Activated CD8-positive, alpha-beta T cell treated with anti-CD3 and anti-CD28 coated beads, Interleukin-2, amount 10 ng/mL, durations not matched to agents 7 days and 5 days (primary cell): ENCODE results near the gene CSN3. TPM values are rescaled to one million over a fixed set of nuclear protein-coding genes. Genes with fewer than 3 reads are reported as not detected.

Experiments used
- ATAC-seq: fragments of 150-1000 bp; cut with Tn5 transposase; one replicate; pipeline ENCODE4 v1.10.0; 2021; ENCODE audit warnings: moderate library complexity
- CTCF ChIA-PET: fragments of 350-600 bp; sonication (Branson Sonifier 250); formaldehyde crosslinking; loops from one replicate; lab custom pipeline; 2021; ENCODE audit warnings: antibody characterized with exemption; lab: Charles Lee
- POLR2A ChIA-PET: fragments of 350-600 bp; sonication (Branson Sonifier 250); formaldehyde crosslinking; loops from one replicate; lab custom pipeline; 2021; ENCODE audit warnings: antibody characterized with exemption; lab: Charles Lee
- DNase-seq: peaks from one replicate; pipeline ENCODE4 v3.0.0-alpha.2; 2020
- H3K27ac Mint-ChIP-seq: one replicate; pipeline ENCODE4 v1.8.0; 2021; ENCODE audit warnings: mild to moderate bottlenecking, mixed read lengths
- H3K27me3 Mint-ChIP-seq: one replicate; pipeline ENCODE4 v1.8.0; 2021; ENCODE audit warnings: low read depth, mixed read lengths
- H3K36me3 Mint-ChIP-seq: one replicate; pipeline ENCODE4 v1.8.0; 2021; ENCODE audit warnings: low read depth, mixed read lengths
- H3K4me1 Mint-ChIP-seq: one replicate; pipeline ENCODE4 v1.8.0; 2021; ENCODE audit warnings: low read depth, mixed read lengths
- H3K4me3 Mint-ChIP-seq: one replicate; pipeline ENCODE4 v1.8.0; 2021; ENCODE audit warnings: mild to moderate bottlenecking, mixed read lengths
- H3K9me3 Mint-ChIP-seq: one replicate; pipeline ENCODE4 v1.8.0; 2022; ENCODE audit warnings: mixed read lengths; ENCODE audit not compliant: insufficient read depth
- total RNA-seq, 2 experiments: library from RNA; stranded (reverse); gene quantifications; one replicate each; pipeline ENCODE4 v1.2.3, GENCODE V29; 2021

Gene CSN3
- total RNA-seq, 2 experiments from 2014 or later, result not detected

- ChIA-PET CTCF (interaction anchor here (0.7 kb wide), 1 partner anchor 26 kb away, joined by 3 read pairs; no protein-coding TSS in a partner anchor), POLR2A (no interaction called here)
- ATAC-seq, result no peak
- Mint-ChIP-seq H3K4me1 (no peaks in the 10 kb centered on the region), H3K4me3 (no peak overlapping the region), H3K9me3 (no peaks in the 10 kb centered on the region), H3K27me3 (no peaks in the 10 kb centered on the region), H3K36me3 (no peaks in the 10 kb centered on the region), H3K27ac (no peak overlapping the region)
- no peak for DNase-seq
These were observed 6.3 kb upstream of the CSN3 start for GRCh38 chr4:70236125-70236524.

DNA sequence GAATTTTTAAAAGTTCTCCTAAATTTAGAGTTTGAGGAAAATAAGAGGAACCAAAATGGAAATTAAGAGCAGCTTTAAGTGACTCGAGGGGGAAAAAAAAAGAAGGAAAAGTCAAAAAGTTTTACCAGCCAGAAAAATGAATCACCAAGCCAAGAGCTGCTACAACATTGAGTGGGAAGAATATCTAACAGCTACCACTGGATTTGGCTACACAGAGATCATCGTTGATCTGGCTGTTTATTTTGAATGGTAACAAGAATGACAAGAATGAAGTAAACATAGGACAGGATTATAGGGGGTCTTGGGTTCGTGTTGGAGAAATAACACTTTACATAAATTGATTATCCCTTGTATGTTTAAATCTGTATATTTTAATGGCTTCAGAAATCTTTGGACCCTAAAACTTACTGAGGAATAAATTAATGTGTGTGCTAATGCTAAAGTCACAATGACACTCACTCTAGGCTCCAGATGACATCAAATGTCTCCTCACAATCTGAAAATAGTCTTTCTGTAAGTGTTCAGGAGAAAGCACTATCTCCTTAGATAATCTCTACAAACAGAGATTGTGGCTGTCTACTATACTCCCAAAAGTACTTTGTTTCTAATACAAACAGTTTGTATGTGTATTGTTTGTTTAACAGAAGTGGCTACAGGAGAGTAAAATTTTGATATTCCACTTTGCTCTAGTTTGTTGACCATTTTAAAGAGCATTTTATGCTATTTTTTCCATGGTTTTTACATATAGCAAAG is 3.1 kb upstream of the CSN3 start:
- DNase-seq (no peak), ATAC-seq (no peak)
- Mint-ChIP-seq H3K27ac (no peak overlapping the region), H3K4me1 (no peaks in the 10 kb centered on the region), H3K36me3 (no peaks in the 10 kb centered on the region), H3K27me3 (no peaks in the 10 kb centered on the region), H3K4me3 (no peak overlapping the region), H3K9me3 (no peaks in the 10 kb centered on the region)
- CTCF ChIA-PET, result interaction anchor here (0.6 kb wide), 1 partner anchor 136 kb away, joined by 3 read pairs; no protein-coding TSS in a partner anchor
- POLR2A ChIA-PET, result no interaction called here

GRCh38 chr4:70239884-70240591 is 2.4 kb upstream of the CSN3 start:
- ChIA-PET POLR2A (no interaction called here), CTCF (no interaction called here)
- no peaks in the 10 kb centered on the region for H3K9me3 Mint-ChIP-seq
- ATAC-seq, result no peak
- no peaks in the 10 kb centered on the region for H3K4me1 Mint-ChIP-seq
- H3K27ac Mint-ChIP-seq, result no peak overlapping the region
- no peak overlapping the region for H3K4me3 Mint-ChIP-seq
- no peak for DNase-seq
- H3K27me3 Mint-ChIP-seq, result no peaks in the 10 kb centered on the region
- no peaks in the 10 kb centered on the region for H3K36me3 Mint-ChIP-seq

DNA sequence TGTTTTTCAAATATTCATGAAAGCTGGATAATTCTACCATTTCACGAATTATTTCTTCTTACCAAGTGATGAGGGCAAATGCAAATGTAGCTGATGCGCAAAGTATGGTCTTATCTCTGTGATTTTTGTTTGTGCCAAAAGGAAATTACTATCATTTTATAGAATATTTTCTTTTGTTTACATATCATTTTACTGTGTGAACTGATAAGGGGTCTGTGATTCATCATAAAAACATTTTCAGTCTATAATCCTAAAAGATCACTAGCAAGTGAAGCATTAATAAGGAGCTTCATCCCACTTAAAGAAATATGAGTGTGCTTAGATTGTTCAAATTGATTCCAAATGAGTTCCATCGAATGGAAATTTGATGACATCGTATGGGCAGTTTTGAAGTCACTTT is 694 bp downstream of the CSN3 start:
- Mint-ChIP-seq H3K27ac (no peak overlapping the region), H3K9me3 (no peaks in the 10 kb centered on the region), H3K4me3 (no peak overlapping the region), H3K4me1 (no peaks in the 10 kb centered on the region), H3K36me3 (no peaks in the 10 kb centered on the region), H3K27me3 (no peaks in the 10 kb centered on the region)
- ATAC-seq (no peak), DNase-seq (no peak)
- ChIA-PET CTCF (no interaction called here), POLR2A (no interaction called here)

- no peaks in the 10 kb centered on the region for H3K4me1 Mint-ChIP-seq
- DNase-seq (no peak), ATAC-seq (no peak)
- ChIA-PET POLR2A (no interaction called here), CTCF (no interaction called here)
- no peaks in the 10 kb centered on the region for H3K9me3 Mint-ChIP-seq
- H3K4me3 Mint-ChIP-seq, result no peak overlapping the region
- no peaks in the 10 kb centered on the region for H3K36me3 Mint-ChIP-seq
- H3K27me3 Mint-ChIP-seq, result no peaks in the 10 kb centered on the region
- H3K27ac Mint-ChIP-seq, result no peak overlapping the region
These were observed 9.0 kb downstream of the CSN3 start for GRCh38 chr4:70251250-70251944.

DNA sequence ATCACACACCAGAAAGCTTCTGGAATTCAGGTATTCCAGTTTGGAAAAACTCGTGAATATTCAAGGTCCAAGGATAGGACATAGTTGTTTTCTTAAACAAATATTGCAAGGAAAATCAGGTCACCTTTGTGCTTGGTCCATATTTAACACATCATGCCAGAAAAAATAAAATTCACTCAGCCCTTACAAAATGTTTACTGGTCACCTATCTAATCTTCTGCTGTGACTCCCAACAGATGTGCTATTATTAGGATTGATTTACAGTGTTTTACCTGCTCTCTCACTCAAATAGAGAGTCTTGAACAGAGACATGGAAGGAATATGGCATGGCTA is 9.5 kb downstream of the CSN3 start:
- ChIA-PET POLR2A (no interaction called here), CTCF (no interaction called here)
- Mint-ChIP-seq H3K36me3 (no peaks in the 10 kb centered on the region), H3K27me3 (no peaks in the 10 kb centered on the region), H3K27ac (no peak overlapping the region), H3K4me3 (no peak overlapping the region), H3K9me3 (no peaks in the 10 kb centered on the region), H3K4me1 (no peaks in the 10 kb centered on the region)
- ATAC-seq (no peak), DNase-seq (no peak)

GRCh38 chr4:70269674-70270073 is 27.3 kb downstream of the CSN3 start:
- no peaks in the 10 kb centered on the region for H3K36me3 Mint-ChIP-seq
- H3K27ac Mint-ChIP-seq, result no peak overlapping the region
- DNase-seq, result no peak
- ATAC-seq, result no peak
- no peak overlapping the region for H3K4me3 Mint-ChIP-seq
- no peaks in the 10 kb centered on the region for H3K4me1 Mint-ChIP-seq
- CTCF ChIA-PET, result interaction anchor here (1.0 kb wide), 1 partner anchor 8 kb away, joined by 3 read pairs; no protein-coding TSS in a partner anchor
- H3K27me3 Mint-ChIP-seq, result no peaks in the 10 kb centered on the region
- no peaks in the 10 kb centered on the region for H3K9me3 Mint-ChIP-seq
- POLR2A ChIA-PET, result no interaction called here

DNA sequence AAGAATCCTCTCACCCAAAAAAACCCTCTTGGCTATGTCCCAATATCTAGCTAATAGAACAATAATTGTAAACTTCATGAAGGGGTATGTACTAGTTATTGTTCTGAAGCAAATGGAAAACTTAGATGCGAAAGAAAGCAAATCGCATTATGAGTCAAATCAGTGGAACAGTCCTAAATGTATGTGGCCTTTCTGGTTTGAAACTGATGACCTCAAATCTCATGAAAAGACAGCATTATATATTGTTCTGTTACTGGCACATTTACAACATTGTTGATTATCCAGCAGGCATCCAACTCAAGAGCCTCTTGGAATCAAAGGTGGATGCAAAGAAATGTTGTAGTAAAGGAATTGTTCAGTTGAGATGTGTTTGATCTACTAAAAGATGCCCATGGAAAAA is 34.7 kb downstream of the CSN3 start:
- ChIA-PET POLR2A (no interaction called here), CTCF (no interaction called here)
- H3K9me3 Mint-ChIP-seq, result no peaks in the 10 kb centered on the region
- no peaks in the 10 kb centered on the region for H3K36me3 Mint-ChIP-seq
- no peaks in the 10 kb centered on the region for H3K27me3 Mint-ChIP-seq
- no peaks in the 10 kb centered on the region for H3K4me1 Mint-ChIP-seq
- ATAC-seq (no peak), DNase-seq (no peak)
- H3K27ac Mint-ChIP-seq, result no peak overlapping the region
- H3K4me3 Mint-ChIP-seq, result no peak overlapping the region

GRCh38 chr4:70280567-70280966 is 38.2 kb downstream of the CSN3 start:
- no peaks in the 10 kb centered on the region for H3K4me1 Mint-ChIP-seq
- no peak overlapping the region for H3K4me3 Mint-ChIP-seq
- DNase-seq (no peak), ATAC-seq (no peak)
- H3K27ac Mint-ChIP-seq, result no peak overlapping the region
- no peaks in the 10 kb centered on the region for H3K36me3 Mint-ChIP-seq
- POLR2A ChIA-PET, result no interaction called here
- CTCF ChIA-PET, result no interaction called here
- no peaks in the 10 kb centered on the region for H3K9me3 Mint-ChIP-seq
- H3K27me3 Mint-ChIP-seq, result no peaks in the 10 kb centered on the region

DNA sequence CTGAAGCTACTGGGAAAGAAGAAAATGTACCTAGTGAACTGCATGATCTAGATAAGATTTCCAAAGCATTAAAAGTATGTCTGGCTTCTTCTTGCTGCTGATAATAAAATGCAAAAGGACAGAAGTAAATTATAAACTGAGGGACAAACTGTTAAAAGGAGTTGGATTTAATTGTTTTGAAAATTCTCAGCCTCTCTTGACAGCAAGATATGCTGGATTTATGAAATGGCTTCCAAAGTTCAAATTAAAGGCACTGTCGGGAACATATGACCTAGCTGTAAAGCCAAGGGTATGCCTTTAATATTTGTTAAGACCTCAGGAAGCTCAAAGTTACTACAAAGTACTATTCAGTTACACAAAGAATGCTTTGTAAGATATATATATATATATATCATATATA is 46.3 kb downstream of the CSN3 start:
- H3K36me3 Mint-ChIP-seq, result no peaks in the 10 kb centered on the region
- ChIA-PET CTCF (no interaction called here), POLR2A (no interaction called here)
- no peak overlapping the region for H3K27ac Mint-ChIP-seq
- no peaks in the 10 kb centered on the region for H3K4me1 Mint-ChIP-seq
- H3K9me3 Mint-ChIP-seq, result no peaks in the 10 kb centered on the region
- no peak for DNase-seq
- H3K4me3 Mint-ChIP-seq, result no peak overlapping the region
- H3K27me3 Mint-ChIP-seq, result no peaks in the 10 kb centered on the region
- ATAC-seq, result no peak

DNA sequence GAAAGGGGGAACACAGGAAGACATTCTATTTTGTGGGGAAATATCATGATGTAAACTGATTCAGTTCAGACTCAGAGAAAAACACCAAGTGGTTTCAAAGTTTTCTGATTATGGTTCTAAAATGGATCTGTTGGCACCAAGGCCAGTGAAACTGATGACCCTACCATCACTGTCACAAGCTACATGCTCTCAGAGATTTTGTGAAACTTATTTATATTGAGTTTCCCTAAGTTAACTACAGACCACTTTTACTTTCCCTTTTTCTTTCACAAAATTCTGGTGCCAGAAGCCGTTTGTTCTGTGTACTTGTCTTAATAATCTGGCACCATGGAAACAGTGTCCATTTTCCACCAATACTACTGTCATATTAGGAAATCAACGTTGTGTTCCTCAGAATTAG is 48.9 kb downstream of the CSN3 start:
- ATAC-seq (no peak), DNase-seq (no peak)
- ChIA-PET POLR2A (no interaction called here), CTCF (no interaction called here)
- Mint-ChIP-seq H3K9me3 (no peaks in the 10 kb centered on the region), H3K27ac (no peak overlapping the region), H3K4me3 (no peak overlapping the region), H3K36me3 (no peaks in the 10 kb centered on the region), H3K4me1 (no peaks in the 10 kb centered on the region), H3K27me3 (no peaks in the 10 kb centered on the region)

DNA sequence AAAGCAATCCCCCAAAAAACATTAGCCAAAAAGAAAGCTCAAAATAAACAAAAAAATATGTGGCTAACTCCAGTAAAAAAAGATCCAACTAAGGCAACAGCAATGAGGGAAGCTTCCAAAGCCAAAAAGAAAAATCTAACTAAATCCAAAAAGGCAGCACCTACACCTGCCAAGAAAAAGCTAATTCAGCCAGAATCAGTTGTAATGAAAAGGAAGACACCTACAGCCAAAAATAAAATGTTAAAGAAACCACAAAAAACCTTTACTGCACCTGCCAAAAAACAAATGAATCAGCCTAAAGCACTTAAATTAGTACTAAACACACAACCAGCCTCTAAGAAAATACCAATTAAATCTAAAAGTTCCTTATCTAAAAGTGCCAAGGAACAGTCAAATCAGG is 55.2 kb downstream of the CSN3 start:
- ATAC-seq, result no peak
- Mint-ChIP-seq H3K9me3 (no peaks in the 10 kb centered on the region), H3K4me1 (no peaks in the 10 kb centered on the region), H3K4me3 (no peak overlapping the region), H3K36me3 (no peaks in the 10 kb centered on the region), H3K27ac (no peak overlapping the region), H3K27me3 (no peaks in the 10 kb centered on the region)
- POLR2A ChIA-PET, result no interaction called here
- CTCF ChIA-PET, result no interaction called here
- DNase-seq, result no peak
